Adrenal gland (tissue), 12 donors: Measurements from ENCODE around the gene CSKMT. TPM values are rescaled to one million over a fixed set of nuclear protein-coding genes. Genes with fewer than 3 reads are reported as not detected.

Source experiments
- DNase-seq, 7 donors: peaks; one replicate each; pipeline ENCODE4 v3.0.0-alpha.2; 2019 to 2020
- H3K27ac ChIP-seq, 5 donors: fragments of 200-600 bp; sonication (generic) in 4 of 5; 1 replicate in 3 of 5; 2 replicates in 2 of 5; pipeline versions ENCODE4 v1.5.1 to v1.8.0; 2016 to 2020; ENCODE audit warnings: mild to moderate bottlenecking in 1 of 5
- H3K27me3 ChIP-seq: fragments of 200-600 bp; 2 replicates; pipeline ENCODE4 v1.8.0; 2021
- H3K36me3 ChIP-seq, 2 donors: fragments of 200-600 bp; replicated peaks in 1 of 2; 1 replicate in 1 of 2; 2 replicates in 1 of 2; pipeline versions ENCODE4 v1.5.1 to v1.8.0; 2018 to 2022
- H3K4me1 ChIP-seq, 2 donors: fragments of 200-600 bp; replicated peaks in 1 of 2; 1 replicate in 1 of 2; 2 replicates in 1 of 2; pipeline versions ENCODE4 v1.5.1 to v1.8.0; 2018 to 2021
- H3K4me3 ChIP-seq, 4 donors: fragments of 200-600 bp; sonication (generic) in 3 of 4; one replicate each; pipeline ENCODE4 v1.5.1; 2016 to 2018
- H3K9me3 ChIP-seq, 3 donors: fragments of 200-600 bp; sonication (generic) in 1 of 3; replicated peaks in 1 of 3; 1 replicate in 2 of 3; 2 replicates in 1 of 3; pipeline versions ENCODE4 v1.5.1 to v1.8.0; 2016 to 2021
- POLR2A ChIP-seq, 2 donors: fragments of 450-650 bp; IDR thresholded peaks; one replicate each; pipeline ENCODE4 v1.6.1; 2017; ENCODE audit warnings: antibody characterized with exemption in 2 of 2, mild to moderate bottlenecking in 2 of 2, moderate library complexity in 1 of 2
- WGBS, 4 donors: extraction: QIAGEN DNeasy Blood & Tissue Kit in 2 of 4; methylation state at CpG; one replicate each; pipeline versions ENCODE4 v1.1.5 to v1.1.7; 2013 to 2017; 5-methylcytosine and 5-hydroxymethylcytosine counted together
- intact Hi-C, 2 donors: fragments of 100-400 bp; cut with DNase I; formaldehyde crosslinking; loops; one replicate each; pipeline versions ENCODE4 v1.14.1 to v1.15.0; 2022 to 2023
- polyA plus RNA-seq, 3 donors: library from polyadenylated mRNA; stranded (reverse); fragments of 200-250 nt in 2 of 3; fragments of 350-450 nt in 1 of 3; fragmentation: Illumina TruSeq in 1 of 3; extraction: RNeasy Lipid Tissue Mini Kit (QIAGEN cat#74804) in 1 of 3; gene quantifications; one replicate each; pipeline ENCODE4 v1.2.3, GENCODE V29; 2013 to 2014
- total RNA-seq, 9 donors: library from RNA; depleted of rRNA in 4 of 9; stranded (reverse); fragments of >200 nt in 4 of 9; fragments of 120-200 nt in 1 of 9; fragmentation: NEBNext Ultra II Directional in 1 of 9; extraction: Animal tissue kit (Norgen Biotek cat#: 25700) in 1 of 9; gene quantifications; one replicate each; pipeline versions ENCODE4 v1.1.0 to v1.2.4, GENCODE V29; 2013 to 2023
- TF ChIP-seq, protein P1 (sequence below), 6 experiments: fragments of 450-650 bp in 4 of 6; fragments of 200-600 bp in 2 of 6; sonication (generic) in 1 of 6; IDR thresholded peaks; 1 replicate in 5 of 6; 2 replicates in 1 of 6; pipeline versions ENCODE4 v1.5.1 to v1.8.0; 2016 to 2021; ENCODE audit warnings: antibody characterized with exemption in 6 of 6, mild to moderate bottlenecking in 2 of 6, moderate library complexity in 1 of 6
- donor health status: healthy with polysubstance abuse.
- donor health status: Bipolar disorder and iron deficiency.
- donor health status: DM: yes; HTN: yes; CAD: no.
- donor health status: DM: no; HTN: no; CAD: no.
- donor health status: DM: no; HTN: no; CAD: no.
- donor health status: DM: yes; HTN: yes; CAD: no.

CSKMT gene
- total and polyA plus RNA-seq, 12 donors, result 1.9 to 37.2 (median 8.7) TPM; not detected in 1

DNA sequence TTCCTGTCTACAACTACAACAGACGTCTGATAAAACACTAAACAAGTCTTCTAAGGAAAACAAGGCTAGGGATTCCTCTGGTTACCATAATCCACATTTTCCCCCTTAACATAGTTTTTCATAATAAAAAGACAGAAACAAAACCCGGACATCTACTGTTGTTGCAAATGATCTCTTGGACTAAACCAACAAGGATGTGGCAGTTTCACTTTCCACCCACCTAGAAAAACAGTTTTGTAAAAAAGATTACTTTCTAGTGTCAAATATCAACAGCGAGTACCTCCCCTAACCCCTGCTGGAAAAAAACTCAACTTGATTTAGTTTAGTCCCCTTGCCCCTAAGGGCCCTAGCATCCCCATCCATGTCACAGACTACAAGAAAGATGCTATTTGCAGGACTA, 47.7 kb downstream of the CSKMT start:
- WGBS, 4 donors, result 40 to 50% (median 46%) methylated on average over 3 of the region's 3 CpGs
- intact Hi-C loops, result no loop called here
- peak overlapping the region in 4 of 5 donors; percentile 9 to 84 (median 72) for H3K27ac ChIP-seq

DNA sequence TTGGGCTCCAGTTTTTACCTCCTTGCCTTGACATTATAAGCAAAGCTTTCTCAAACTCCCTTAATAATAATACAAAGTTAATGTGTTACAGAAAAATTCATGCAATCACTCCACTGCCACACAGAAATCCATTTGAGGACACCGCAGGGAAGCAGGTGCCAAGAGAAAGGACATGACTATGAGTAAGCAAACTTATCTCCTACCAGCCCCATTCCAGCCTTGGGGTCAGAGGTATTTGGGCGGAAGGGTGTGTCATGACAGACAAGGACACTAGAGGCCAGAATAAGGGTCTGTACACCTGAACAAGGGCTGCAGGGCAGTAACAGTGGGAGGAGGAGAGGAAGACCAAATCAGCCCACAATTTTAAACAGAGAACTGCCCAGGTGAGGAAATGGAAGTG, 48.2 kb downstream of the CSKMT start:
- H3K27me3 ChIP-seq, result no peaks in the 10 kb centered on the region
- peaks cover 0 to 78% of the 10 kb centered on the region in 2 donors for H3K36me3 ChIP-seq
- H3K4me3 ChIP-seq, result no peak overlapping the region
- H3K9me3 ChIP-seq, result no peaks in the 10 kb centered on the region
- intact Hi-C loops, result no loop called here
- peak overlapping the region in 4 of 5 donors; percentile 12 to 84 (median 72) for H3K27ac ChIP-seq
- WGBS, 4 donors, result 43 to 64% (median 51%) methylated on average over 2 of the region's 2 CpGs
- peaks cover 32 to 33% of the 10 kb centered on the region in 2 donors for H3K4me1 ChIP-seq
- peak; percentile 65 to 85 (median 83) for DNase-seq
- peak in 1 of 2 donors; percentile 40 for TF ChIP-seq POLR2A (IDR thresholded peaks at IDR 0.05)
- TF ChIP-seq, protein P1, sequence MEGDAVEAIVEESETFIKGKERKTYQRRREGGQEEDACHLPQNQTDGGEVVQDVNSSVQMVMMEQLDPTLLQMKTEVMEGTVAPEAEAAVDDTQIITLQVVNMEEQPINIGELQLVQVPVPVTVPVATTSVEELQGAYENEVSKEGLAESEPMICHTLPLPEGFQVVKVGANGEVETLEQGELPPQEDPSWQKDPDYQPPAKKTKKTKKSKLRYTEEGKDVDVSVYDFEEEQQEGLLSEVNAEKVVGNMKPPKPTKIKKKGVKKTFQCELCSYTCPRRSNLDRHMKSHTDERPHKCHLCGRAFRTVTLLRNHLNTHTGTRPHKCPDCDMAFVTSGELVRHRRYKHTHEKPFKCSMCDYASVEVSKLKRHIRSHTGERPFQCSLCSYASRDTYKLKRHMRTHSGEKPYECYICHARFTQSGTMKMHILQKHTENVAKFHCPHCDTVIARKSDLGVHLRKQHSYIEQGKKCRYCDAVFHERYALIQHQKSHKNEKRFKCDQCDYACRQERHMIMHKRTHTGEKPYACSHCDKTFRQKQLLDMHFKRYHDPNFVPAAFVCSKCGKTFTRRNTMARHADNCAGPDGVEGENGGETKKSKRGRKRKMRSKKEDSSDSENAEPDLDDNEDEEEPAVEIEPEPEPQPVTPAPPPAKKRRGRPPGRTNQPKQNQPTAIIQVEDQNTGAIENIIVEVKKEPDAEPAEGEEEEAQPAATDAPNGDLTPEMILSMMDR (IDR thresholded peaks at IDR 0.05), result no peak

More for the DNA sequence above, 47.7 kb downstream of the CSKMT start:
- Histone ChIP-seq H3K9me3 (no peaks in the 10 kb centered on the region), H3K4me1 (peaks cover 33% of the 10 kb centered on the region in 2 donors), H3K27me3 (no peaks in the 10 kb centered on the region), H3K4me3 (no peak overlapping the region), H3K36me3 (peaks cover 0 to 73% of the 10 kb centered on the region in 2 donors)
- DNase-seq, result no peak
- TF ChIP-seq, protein P1 (IDR thresholded peaks at IDR 0.05), result no peak

DNA sequence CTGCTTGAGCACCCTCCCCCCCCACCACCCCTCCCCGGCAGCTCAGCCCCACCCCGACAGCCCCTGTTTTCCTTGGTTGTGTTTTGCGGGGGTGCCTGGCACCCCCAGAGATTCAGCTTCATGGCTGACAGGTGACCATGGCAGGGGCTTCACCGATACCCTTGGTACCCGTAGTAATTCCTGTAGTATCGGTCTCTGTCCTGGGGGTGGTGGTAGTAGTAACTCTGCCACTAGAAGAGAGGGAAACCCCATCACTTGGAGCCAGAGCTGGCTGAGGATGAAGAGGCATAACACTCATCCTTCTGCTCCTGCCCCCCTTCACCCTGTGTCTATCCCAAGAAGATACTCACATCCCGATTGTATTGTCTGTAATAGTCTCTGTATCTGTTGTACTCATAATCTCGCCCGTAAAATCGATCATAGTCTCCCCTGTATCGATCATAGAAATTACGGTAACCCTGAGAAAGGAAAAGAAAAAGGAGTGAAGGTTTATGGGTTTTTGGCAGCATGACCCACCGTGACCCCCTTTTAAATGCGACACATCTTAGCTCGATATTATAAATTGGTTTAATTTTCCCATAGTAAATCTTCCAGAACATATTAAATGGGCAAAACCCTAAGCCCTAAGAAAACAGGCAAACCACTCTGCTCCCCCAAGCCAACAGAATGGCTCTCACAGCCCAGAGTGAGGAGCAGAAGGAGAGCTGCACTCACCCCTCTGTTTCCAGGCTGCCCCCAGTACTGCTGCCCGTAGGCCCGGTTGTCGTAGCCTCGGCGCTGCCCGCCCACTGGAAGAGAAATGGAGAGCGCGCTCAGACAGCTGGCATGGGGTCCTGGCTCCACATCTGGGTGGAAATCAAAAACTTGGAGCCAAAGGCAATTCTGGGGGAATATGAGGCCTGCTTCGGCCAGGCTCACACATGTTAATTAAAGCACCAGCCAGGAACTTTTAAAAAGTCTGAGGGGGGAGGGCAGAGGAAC, 50.3 kb downstream of the CSKMT start:
- 87 to 88% (median 88%) methylated on average over 15 to 24 of the region's 24 CpGs for WGBS, 4 donors
- peaks cover 24 to 25% of the 10 kb centered on the region in 2 donors for H3K4me1 ChIP-seq
- intact Hi-C loops, result loop anchor here in 1 of 2 donors (5.0 kb wide), 1 partner anchor 52 kb away; no protein-coding TSS in a partner anchor

DNA sequence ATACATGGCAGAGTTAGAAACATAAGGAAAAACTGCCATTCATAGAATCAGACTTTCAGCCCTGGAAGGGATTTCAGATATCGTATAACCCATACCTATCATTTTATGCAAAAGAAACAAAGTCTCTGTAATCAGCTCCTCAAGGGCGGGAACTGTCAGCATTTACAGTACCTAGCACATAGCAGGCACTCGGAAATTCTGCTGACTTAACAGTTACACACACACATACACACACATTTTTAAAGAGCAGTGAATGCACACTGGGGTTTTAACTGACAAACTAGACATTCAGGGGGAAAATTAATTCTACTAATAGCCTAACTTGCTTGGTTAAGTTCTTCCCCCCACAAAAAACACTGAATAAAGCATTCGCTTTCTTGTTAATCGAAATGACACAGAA, 51.1 kb downstream of the CSKMT start:
- TF ChIP-seq, protein P1 (IDR thresholded peaks at IDR 0.05), result no peak
- no peak for TF ChIP-seq POLR2A (IDR thresholded peaks at IDR 0.05)

More for the DNA sequence above, 50.3 kb downstream of the CSKMT start:
- H3K36me3 ChIP-seq, result peaks cover 0 to 97% of the 10 kb centered on the region in 2 donors
- peak in 1 of 7 donors; percentile 12 for DNase-seq
- no peaks in the 10 kb centered on the region for H3K9me3 ChIP-seq
- H3K27me3 ChIP-seq, result no peaks in the 10 kb centered on the region
- no peak overlapping the region for H3K4me3 ChIP-seq
- peak overlapping the region in 1 of 5 donors; percentile 84 for H3K27ac ChIP-seq
- no peak for TF ChIP-seq POLR2A (IDR thresholded peaks at IDR 0.05)
- TF ChIP-seq, protein P1 (IDR thresholded peaks at IDR 0.05), result no peak

More for the DNA sequence above, 51.1 kb downstream of the CSKMT start:
- intact Hi-C loops, result loop anchor here in 1 of 2 donors (5.0 kb wide), 1 partner anchor 51 kb away; no protein-coding TSS in a partner anchor
- Histone ChIP-seq H3K27me3 (no peaks in the 10 kb centered on the region), H3K4me3 (no peak overlapping the region), H3K4me1 (peaks cover 24 to 25% of the 10 kb centered on the region in 2 donors), H3K9me3 (no peaks in the 10 kb centered on the region), H3K27ac (no peak overlapping the region), H3K36me3 (peaks cover 0 to 97% of the 10 kb centered on the region in 2 donors)
- DNase-seq, result no peak
- WGBS, 4 donors, result 87 to 89% (median 88%) methylated on average over 5 of the region's 5 CpGs
